ENCODE results near the gene DACH1.

- TF ChIP-seq CTCF (IDR thresholded peaks at IDR 0.05; ENCODE audit: insufficient read depth, low read length) (no peak), POLR2AphosphoS5 (IDR thresholded peaks at IDR 0.05; ENCODE audit: low read depth) (no peak), REST (IDR thresholded peaks at IDR 0.05; ENCODE audit: insufficient replicate concordance, low read depth) (no peak), GABPA (IDR thresholded peaks at IDR 0.05; ENCODE audit: low read depth) (no peak), SPI1 (IDR thresholded peaks at IDR 0.05; ENCODE audit: borderline replicate concordance, low read depth) (no peak)
Measured at GRCh38 chr13:71785361-71785760, 81.6 kb downstream of the DACH1 start.
